NCI-H2029 treated with DMSO at 0.1 percent for 48 hours (cell line): Measurements from ENCODE around the gene CPSF4.

Source experiments
- DNase-seq: peaks from one replicate; lab custom pipeline; 2025; lab: John Stamatoyannopoulos, UW

Gene CPSF4

GRCh38 chr7:99438573-99439480 lies at the start of gene CPSF4, which contains the start of gene PTCD1:
Gene CPSF4, plus strand, starts transcription at chr7:99438943. Its CDS starts 140 bp downstream, at chr7:99439083.
Gene PTCD1, minus strand, starts transcription at chr7:99438798. Its CDS starts 3,556 bp downstream, at chr7:99435242.
- peak; percentile 75 for DNase-seq

GRCh38 chr7:99389772-99390171 lies 49.0 kb upstream of the CPSF4 start:
- no peak for DNase-seq

GRCh38 chr7:99390941-99391602 lies 47.7 kb upstream of the CPSF4 start:
- no peak for DNase-seq

DNA sequence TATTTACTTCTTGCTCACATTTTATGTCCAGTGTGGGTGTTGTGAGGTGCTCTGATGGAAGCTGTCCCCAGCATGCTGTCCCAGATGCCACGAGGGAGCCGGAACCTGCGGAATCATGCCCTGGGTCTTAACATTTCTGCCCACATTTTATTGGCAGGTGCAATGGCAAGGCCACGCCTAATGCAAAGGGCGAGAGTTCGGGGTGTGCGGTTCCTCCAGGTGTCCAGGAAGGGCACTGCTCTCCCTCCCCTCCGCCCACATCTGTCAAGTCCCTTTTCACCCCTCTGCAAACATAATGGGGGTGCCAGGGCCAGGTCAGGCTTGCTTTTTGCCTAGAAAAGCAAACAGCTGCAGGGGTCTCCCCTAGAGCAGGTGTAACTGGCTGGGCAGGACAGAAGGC lies 46.7 kb upstream of the CPSF4 start:
- DNase-seq: no peak

DNA sequence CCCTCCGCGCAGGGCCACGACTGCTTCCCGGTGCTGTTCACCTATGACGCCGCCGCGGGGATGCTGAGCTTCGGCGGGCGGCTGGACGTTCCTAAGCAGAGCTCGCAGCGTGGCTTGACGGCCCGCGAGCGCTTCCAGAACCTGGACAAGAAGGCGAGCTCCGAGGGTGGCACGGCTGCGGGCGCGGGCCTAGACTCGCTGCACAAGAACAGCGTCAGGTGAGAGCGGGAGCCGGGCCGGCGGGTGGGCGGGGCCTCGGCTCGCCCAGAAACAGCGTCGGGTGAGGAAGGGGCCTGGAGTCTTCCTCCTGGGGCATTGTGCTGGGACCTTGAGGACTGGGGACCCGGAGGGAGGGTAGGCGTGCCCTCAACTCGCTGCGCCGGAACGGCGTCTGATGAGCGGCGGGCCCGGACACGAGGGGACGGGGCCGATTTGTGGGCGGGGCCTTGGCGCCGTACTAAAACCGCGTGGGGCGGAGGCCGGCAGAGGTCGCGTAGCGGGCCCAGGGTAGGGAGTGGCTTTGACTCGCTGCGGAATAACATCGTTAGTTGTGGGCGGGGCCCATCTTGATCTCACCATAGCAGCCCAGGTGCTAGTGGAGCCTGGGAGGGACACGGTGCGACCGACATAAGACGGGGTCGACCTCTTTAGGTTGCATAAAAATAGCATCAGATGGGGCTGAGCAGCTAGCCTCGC lies 45.9 kb upstream of the CPSF4 start:
- peak; percentile 41 for DNase-seq

DNA sequence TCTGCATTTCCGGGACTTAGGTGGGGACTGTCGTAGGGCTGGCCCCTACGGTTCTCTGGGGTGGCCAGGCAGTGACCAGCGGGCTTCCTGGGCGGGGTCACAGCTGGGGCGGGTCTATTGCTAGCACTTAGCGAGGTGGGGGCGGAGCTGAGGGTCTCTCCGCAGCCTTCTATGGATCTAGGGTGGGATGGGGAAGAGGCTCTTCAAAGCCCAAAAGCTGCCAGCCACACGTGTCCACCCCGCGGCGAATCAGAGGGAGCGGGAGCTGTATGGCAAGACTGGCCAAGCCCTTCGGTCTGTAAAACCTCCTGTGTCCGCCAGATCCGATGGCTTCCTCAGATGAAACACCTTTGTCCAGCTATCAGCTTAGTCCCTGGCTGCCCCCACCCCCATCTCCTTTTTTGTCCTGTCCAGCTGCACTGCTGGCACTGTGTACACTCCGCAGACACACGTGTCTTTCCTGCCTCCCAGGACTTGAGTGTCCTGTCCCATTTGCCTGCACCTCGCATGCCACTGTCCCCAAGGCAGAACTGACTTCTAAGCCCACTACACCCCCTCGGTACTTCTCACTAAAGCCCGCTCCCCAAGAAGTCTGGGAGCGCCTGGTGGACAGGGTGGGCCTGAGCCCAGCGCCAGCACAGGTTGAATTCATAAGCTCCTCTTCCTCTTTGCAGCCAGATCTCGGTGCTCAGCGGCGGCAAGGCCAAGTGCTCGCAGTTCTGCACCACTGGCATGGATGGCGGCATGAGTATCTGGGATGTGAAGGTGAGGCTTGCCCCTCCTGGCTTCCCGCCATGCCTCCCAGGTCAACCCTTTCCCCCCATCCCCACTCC lies 45.2 kb upstream of the CPSF4 start:
- peak; percentile 40 for DNase-seq

GRCh38 chr7:99394188-99394502 lies 44.6 kb upstream of the CPSF4 start:
- DNase-seq: no peak

DNA sequence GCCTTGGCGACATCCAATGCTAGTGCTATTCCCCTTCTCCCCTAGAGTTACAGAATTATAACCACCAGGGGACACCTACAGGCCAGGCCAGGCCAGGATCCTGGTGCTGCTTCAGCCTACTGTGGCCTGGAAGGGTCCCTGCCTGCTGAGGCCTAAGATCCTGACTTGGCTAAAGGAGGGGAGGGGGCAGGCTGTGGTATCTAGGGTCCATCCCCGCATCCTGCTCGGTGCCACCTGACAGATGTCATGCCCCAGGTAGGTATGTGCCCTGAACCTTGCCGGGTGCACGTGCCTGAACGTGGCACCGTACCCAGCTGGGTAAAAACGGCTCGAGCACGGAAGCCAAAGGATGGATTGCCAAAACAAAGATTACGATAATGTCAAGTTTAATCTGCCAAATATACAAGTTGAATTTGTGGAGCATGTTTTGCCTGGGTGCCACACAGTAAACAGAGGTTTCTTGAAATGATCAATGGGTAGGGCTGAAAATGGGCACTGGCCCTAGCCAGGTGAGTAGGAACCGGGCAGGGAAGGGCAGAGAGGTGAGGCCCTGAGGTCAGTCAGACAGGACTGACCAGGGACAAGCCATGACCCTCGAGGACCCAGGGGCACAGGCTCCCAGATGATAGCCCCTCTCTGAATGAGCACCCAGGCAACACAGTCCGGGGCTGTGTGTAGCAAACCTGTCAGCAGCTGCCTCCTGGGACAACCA lies 43.0 kb upstream of the CPSF4 start:
- no peak for DNase-seq

DNA sequence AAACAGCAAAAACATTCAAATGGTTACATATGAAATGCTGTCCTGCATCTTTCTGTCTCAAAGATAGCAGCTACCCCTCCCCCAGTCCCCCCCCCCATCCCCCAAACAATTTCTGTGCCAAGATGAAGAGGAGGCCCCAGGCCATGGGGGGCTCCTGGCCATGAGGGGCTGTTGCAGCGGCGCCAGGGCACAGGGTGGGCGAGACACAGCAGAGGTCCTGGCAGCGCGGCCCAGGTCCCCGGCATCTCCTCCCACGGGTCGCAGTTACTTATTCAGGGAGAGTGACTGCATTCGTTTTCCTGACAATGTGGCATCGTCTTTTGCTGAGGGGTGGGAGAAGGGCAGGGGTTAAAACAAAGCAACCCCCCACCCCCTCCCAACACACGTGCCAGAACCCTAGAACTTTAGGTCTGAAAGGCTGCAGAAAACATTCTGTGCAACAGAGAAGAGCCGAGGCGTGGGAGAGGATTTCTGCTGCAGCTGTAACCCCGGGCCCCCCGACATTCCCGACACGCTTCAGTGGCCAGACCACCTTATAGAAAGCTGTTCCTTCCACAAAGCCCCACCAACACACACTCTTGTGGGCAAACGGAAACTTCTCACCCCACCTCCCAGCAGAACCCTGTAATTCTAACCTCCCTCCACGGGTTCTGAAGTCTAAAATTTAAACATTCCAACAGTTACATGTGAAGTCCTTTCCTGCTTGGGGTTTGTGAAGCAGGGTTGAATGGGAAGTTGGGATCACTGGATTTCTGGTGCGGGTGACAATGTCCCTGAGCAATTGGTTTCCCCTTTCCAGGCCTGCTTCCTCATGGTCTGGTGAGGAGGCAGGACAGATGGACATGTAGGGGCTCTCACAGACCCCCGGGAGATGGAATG lies 42.1 kb upstream of the CPSF4 start:
- no peak for DNase-seq

- DNase-seq: no peak
Observed at GRCh38 chr7:99397297-99397983, 41.3 kb upstream of the CPSF4 start.

- DNase-seq: no peak
Observed at GRCh38 chr7:99398891-99399445, 39.8 kb upstream of the CPSF4 start.

DNA sequence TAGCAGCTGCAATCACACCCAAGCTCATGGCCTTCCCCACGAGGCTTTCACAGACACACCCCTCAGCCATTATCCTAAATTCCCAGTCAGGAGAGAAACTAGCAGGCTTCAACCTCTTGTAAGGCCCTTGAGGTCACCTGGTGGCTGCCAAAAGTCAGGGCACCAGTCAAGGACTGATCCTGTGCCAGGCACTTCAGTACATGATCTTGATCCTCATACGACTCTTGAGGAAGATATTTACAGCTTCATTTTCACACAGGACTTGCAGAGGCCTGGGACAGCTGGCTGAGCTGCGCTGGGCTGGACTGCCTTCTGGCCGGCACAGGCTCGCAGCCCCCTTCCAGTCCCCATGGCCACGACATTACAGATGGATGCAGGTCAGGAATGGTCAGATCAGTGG lies 39.1 kb upstream of the CPSF4 start:
- peak; percentile 57 for DNase-seq

DNA sequence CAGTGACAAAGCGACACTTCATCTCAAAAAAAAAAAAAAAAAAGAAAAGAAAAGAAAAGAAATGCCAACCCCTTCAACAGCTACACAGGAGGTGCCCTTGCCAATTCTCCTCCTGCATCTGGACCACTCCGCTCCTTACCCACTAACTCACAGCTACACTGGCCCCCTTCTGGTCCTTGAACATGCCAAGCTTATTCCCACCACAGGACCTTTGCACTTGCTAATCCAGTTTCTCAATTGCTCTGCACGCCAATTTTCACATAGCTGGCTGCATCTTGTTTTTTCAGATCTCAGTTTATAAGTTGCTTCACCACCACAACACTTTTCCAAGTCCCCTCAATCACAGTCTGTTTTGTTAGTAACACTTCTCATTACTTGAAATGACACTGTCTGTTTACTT lies 35.9 kb upstream of the CPSF4 start:
- DNase-seq: no peak

DNA sequence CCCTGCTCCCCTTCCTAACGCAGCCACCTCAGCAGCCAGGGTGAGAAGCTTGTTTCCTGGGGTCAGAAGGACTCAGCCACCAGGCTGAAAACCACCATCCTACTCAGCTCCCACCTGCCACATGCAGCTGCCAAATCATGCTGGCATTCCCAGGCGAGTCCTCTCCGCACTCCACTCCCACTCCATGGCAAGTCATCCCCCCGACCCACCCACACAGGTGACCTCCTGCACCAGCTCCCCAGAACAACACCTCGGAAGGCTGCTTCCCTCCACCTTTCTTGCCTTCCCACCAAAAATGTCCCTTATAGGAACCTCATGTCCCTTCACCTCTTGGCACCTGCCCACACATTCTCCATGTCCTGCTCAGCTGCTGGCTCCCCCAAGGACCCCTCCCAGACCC lies 35.0 kb upstream of the CPSF4 start:
- no peak for DNase-seq

- no peak for DNase-seq
Observed at GRCh38 chr7:99404235-99404976, 34.3 kb upstream of the CPSF4 start.

GRCh38 chr7:99404977-99405320 lies 33.8 kb upstream of the CPSF4 start:
- DNase-seq: no peak

DNA sequence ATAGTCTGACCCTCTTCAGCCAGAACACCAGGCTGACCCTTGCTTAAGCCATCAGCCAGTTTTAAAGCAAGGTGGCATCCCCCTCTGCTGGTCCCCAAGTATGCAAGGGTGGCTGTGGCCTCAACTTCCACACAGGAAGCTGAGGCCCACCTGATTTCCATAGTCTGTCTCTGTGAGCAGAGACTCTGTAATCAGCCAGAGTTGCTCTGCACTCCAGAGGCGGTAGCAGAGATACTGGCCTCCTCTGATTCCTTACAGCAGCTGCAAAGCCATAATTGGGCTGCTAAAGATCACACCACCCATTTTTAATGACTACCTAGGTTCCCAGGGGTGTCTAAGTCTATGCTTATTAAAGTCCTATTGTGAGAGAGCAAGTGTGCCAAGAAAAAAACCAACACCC lies 32.2 kb upstream of the CPSF4 start:
- no peak for DNase-seq

DNA sequence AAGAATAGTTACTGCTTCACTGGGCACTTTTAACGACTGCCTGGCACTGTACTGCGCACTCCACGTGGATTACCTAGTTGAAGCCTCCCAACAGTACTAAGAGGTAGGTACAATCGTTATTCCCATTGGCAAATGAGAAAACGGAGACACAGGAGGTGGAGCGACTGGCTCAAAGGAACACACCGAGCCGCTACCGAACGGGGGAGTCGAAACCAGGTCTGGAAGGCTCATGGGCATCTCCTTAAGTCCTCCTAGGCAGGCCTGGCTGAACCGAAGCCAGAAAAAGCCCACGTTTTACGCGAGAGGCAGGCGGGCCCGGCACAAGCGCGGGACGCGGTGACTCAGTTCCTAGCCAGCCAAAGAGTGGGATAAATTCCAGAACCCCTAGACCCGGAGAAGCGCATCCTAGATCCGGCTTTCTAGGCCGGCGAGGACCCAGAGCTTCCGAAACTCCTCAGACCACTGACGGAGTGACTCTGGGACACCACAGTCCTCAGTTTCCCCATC lies 30.8 kb upstream of the CPSF4 start:
- DNase-seq: no peak
